Endothelial cell of umbilical vein (primary cell): ENCODE data around the gene NSMCE3. TPM values are rescaled to one million over a fixed set of nuclear protein-coding genes. Genes with fewer than 3 reads are reported as not detected.

Experiments used
- BruUV-seq: library from RNA; stranded (reverse); fragments of 400-500 nt; replicated peaks from 2 replicates; lab custom pipeline; 2021; lab: Mats Ljungman, UMichigan
- CTCF ChIA-PET: fragments of 300-600, 350-600 bp; sonication (Branson Sonifier 250); formaldehyde crosslinking; loops from one replicate; lab custom pipeline; 2021; ENCODE audit warnings: antibody characterized with exemption, inconsistent platforms; lab: Charles Lee
- POLR2A ChIA-PET: fragments of 300-600, 350-600 bp; sonication (Branson Sonifier 250); formaldehyde crosslinking; loops from one replicate; lab custom pipeline; 2021; ENCODE audit warnings: antibody characterized with exemption, inconsistent platforms; lab: Charles Lee
- DNase-seq: peaks from one replicate; pipeline ENCODE4 v3.0.0-alpha.2; 2011; ENCODE audit warnings: low read depth, low spot score
- FAIRE-seq: peaks from 2 replicates; lab custom pipeline; 2011; peaks lifted over from hg19 to GRCh38; lab: Jason Lieb, UNC
- H2AFZ ChIP-seq: 2 replicates; pipeline ENCODE4 v1.6.0; 2012; ENCODE audit warnings: low read depth, low read length, control low read depth, inconsistent platforms
- H3K27ac ChIP-seq: 2 replicates; pipeline ENCODE4 v1.5.1; 2011; ENCODE audit warnings: low read depth, mild to moderate bottlenecking, control low read depth, low read length, moderate library complexity; ENCODE audit not compliant: insufficient read depth
- H3K27me3 ChIP-seq, 2 experiments: 2 replicates each; pipeline versions ENCODE4 v1.6.0 to v1.6.1; 2011; ENCODE audit warnings: low read length in 2 of 2, mixed read lengths in 1 of 2; ENCODE audit not compliant: control insufficient read depth in 2 of 2, insufficient read depth in 2 of 2
- H3K36me3 ChIP-seq, 2 experiments: 2 replicates in 1 of 2; 3 replicates in 1 of 2; pipeline ENCODE4 v1.5.1; 2011; ENCODE audit warnings: low read length in 2 of 2, mild to moderate bottlenecking in 1 of 2, moderate library complexity in 1 of 2; ENCODE audit not compliant: control insufficient read depth in 2 of 2, insufficient read depth in 2 of 2; ENCODE audit errors: extremely low read depth in 1 of 2
- H3K4me1 ChIP-seq: 3 replicates; pipeline ENCODE4 v1.5.1; 2011; ENCODE audit warnings: mild to moderate bottlenecking, low read length; ENCODE audit not compliant: control insufficient read depth, insufficient read depth; ENCODE audit errors: extremely low read depth
- H3K4me2 ChIP-seq: 2 replicates; pipeline ENCODE4 v1.6.1; 2011; ENCODE audit warnings: low read length, control low read depth, mixed read lengths; ENCODE audit not compliant: insufficient read depth
- H3K4me3 ChIP-seq, 3 experiments: fragments of 200-600 bp in 1 of 3; sonication (generic), shearing (Covaris generic) in 1 of 3; replicated peaks in 1 of 3; 2 replicates each; pipeline ENCODE4 v1.5.1; 2011 to 2016; ENCODE audit warnings: control low read depth in 3 of 3, low read length in 3 of 3, mild to moderate bottlenecking in 2 of 3, inconsistent platforms in 1 of 3, low read depth in 1 of 3, moderate library complexity in 1 of 3; ENCODE audit not compliant: insufficient read depth in 1 of 3
- H3K79me2 ChIP-seq: 2 replicates; pipeline ENCODE4 v1.6.0; 2012; ENCODE audit warnings: low read length, inconsistent platforms; ENCODE audit not compliant: control insufficient read depth, insufficient read depth
- H3K9ac ChIP-seq: replicated peaks from 2 replicates; pipeline ENCODE3; 2011; ENCODE audit warnings: low read length, control low read depth; ENCODE audit not compliant: insufficient read depth; ENCODE audit errors: extremely low read depth
- H3K9me1 ChIP-seq: replicated peaks from 3 replicates; pipeline ENCODE4 v1.6.0; 2011; ENCODE audit warnings: mild to moderate bottlenecking, low read length; ENCODE audit not compliant: control insufficient read depth, insufficient read depth; ENCODE audit errors: extremely low read depth
- H3K9me3 ChIP-seq: replicated peaks from 2 replicates; pipeline ENCODE4 v1.5.1; 2012; ENCODE audit warnings: low read length, inconsistent platforms; ENCODE audit not compliant: control insufficient read depth, insufficient read depth
- H4K20me1 ChIP-seq: replicated peaks from 2 replicates; pipeline ENCODE3; 2011; ENCODE audit warnings: mild to moderate bottlenecking, low read length; ENCODE audit not compliant: control insufficient read depth, insufficient read depth; ENCODE audit errors: extremely low read depth
- CTCF ChIP-seq, 2 donors: IDR thresholded peaks; 1 replicate in 1 of 2; 2 replicates in 1 of 2; pipeline ENCODE4 v1.5.1; 2011; ENCODE audit warnings: low read length in 2 of 2, mild to moderate bottlenecking in 2 of 2, moderate library complexity in 2 of 2, control low read depth in 1 of 2, inconsistent platforms in 1 of 2, low read depth in 1 of 2; ENCODE audit not compliant: insufficient read depth in 1 of 2; ENCODE audit errors: extremely low read depth in 1 of 2
- EZH2 ChIP-seq: IDR thresholded peaks from 2 replicates; pipeline ENCODE4 v1.6.1; 2012; ENCODE audit warnings: borderline replicate concordance, low read depth, mild to moderate bottlenecking, moderate library complexity, low read length, inconsistent platforms; ENCODE audit not compliant: severe bottlenecking
- FOS ChIP-seq: IDR thresholded peaks from 2 replicates; pipeline ENCODE4 v1.6.1; 2011; ENCODE audit warnings: mild to moderate bottlenecking, low read length, moderate library complexity, borderline replicate concordance; ENCODE audit not compliant: insufficient read depth
- GATA2 ChIP-seq: IDR thresholded peaks from 2 replicates; pipeline ENCODE4 v1.7.0; 2011; ENCODE audit warnings: low read depth, mild to moderate bottlenecking, moderate library complexity, mixed read lengths, low read length; ENCODE audit not compliant: insufficient read length, insufficient read depth
- JUN ChIP-seq: IDR thresholded peaks from 2 replicates; pipeline ENCODE4 v1.6.1; 2011; ENCODE audit warnings: borderline replicate concordance, low read depth; ENCODE audit not compliant: insufficient read length, insufficient read depth
- MYC ChIP-seq: IDR thresholded peaks from one replicate; pipeline ENCODE4 v1.6.1; 2011; ENCODE audit warnings: mild to moderate bottlenecking, low read depth, low read length
- POLR2A ChIP-seq: IDR thresholded peaks from 2 replicates; pipeline ENCODE4 v1.6.1; 2012; ENCODE audit warnings: low read depth, mild to moderate bottlenecking, control low read depth, low read length
- POLR2AphosphoS5 ChIP-seq: IDR thresholded peaks from 2 replicates; pipeline ENCODE4 v1.6.1; 2012; ENCODE audit warnings: low read depth, mild to moderate bottlenecking, control low read depth, low read length, moderate library complexity; ENCODE audit not compliant: insufficient read depth
- dilution Hi-C: fragments of 300-500 bp; cut with MboI; formaldehyde crosslinking; loops from one replicate; pipeline ENCODE4 v1.15.0; 2019; ENCODE audit warnings: low sequenced_read_pairs; ENCODE audit not compliant: extremely low pct_ligation_motif_present
- intact Hi-C: fragments of 100-400 bp; cut with micrococcal nuclease; formaldehyde crosslinking; loops from one replicate; pipeline ENCODE4 v1.10.0; 2022
- polyA plus RNA-seq, 4 experiments: library from polyadenylated mRNA; depleted of rRNA in 3 of 4; stranded (reverse) in 3 of 4; unstranded in 1 of 4; fragments of >200 nt; gene quantifications; 2 replicates each; pipeline versions ENCODE4 v1.2.1 to v1.2.3, GENCODE V29; 2011 to 2012; ENCODE audit warnings: missing spikeins in 1 of 4
- total RNA-seq: library from RNA; stranded (reverse); gene quantifications from 2 replicates; pipeline ENCODE4 v1.2.3, GENCODE V29; 2021
- TF ChIP-seq, protein P1 (sequence below): IDR thresholded peaks from 2 replicates; pipeline ENCODE4 v1.6.1; 2011; ENCODE audit not compliant: insufficient read depth, insufficient read length

Gene NSMCE3
- total and polyA plus RNA-seq, 2 donors (not counting 3 experiments of a cell fraction or from before 2014, with no cell fraction given): 4.5 to 5.8 TPM

DNA sequence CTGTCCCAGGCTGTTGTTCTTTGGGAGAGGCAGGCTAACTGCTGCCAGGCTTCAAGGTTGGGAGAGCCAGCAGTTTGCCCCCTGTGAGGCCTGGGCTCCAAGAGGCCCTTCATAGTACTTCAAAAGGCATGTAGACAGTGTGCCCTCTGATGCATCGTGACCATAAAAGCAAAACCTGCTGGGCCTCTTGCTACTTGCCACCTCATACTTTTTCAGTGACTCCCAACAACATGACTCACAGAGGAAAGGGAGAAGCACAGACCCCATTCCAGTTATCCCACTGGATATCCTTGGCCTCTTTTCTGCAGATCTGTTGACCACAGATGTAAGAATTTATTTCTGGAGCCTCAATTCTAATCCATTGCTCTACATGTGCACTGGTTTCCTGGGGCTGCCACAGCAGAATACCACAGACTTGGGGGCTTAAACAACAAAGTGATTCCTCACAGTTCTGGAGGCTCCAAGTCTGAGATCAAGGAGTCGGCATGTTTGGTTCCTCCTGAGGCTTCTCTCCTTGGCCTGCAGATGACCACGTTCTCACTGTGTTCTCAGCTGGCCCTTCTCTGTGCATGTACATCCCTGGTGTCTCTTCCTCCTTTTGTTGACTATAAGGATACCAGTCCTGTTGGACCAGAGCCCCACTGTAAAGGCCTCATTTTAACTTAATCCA lies 8.9 kb upstream of the NSMCE3 start:
- Histone ChIP-seq H3K27me3 (peaks cover 0 to 10% of the 10 kb centered on the region in 2 experiments), H3K36me3 (no peaks in the 10 kb centered on the region), H3K4me3 (no peak overlapping the region), H3K9ac (no peak overlapping the region), H4K20me1 (no peaks in the 10 kb centered on the region), H2AFZ (no peak overlapping the region), H3K4me1 (no peaks in the 10 kb centered on the region), H3K9me3 (no peaks in the 10 kb centered on the region), H3K4me2 (no peak overlapping the region), H3K27ac (no peak overlapping the region), H3K79me2 (no peaks in the 10 kb centered on the region), H3K9me1 (no peaks in the 10 kb centered on the region)
- ChIA-PET POLR2A (no interaction called here), CTCF (no interaction called here)
- DNase-seq (no peak), FAIRE-seq (no peak)
- dilution Hi-C loops (no loop called here), intact Hi-C loops (no loop called here)
- TF ChIP-seq POLR2AphosphoS5: no peak
- TF ChIP-seq GATA2: no peak
- no peak for TF ChIP-seq CTCF (IDR thresholded peaks at IDR 0.05; ENCODE audit: extremely low read depth in 1 of 2, insufficient read depth in 1 of 2, low read depth in 1 of 2, low read length in 2 of 2)
- no peak for TF ChIP-seq MYC
- TF ChIP-seq JUN: no peak
- TF ChIP-seq EZH2: no peak
- no peak for TF ChIP-seq POLR2A
- no peak for TF ChIP-seq FOS
- TF ChIP-seq, protein P1, sequence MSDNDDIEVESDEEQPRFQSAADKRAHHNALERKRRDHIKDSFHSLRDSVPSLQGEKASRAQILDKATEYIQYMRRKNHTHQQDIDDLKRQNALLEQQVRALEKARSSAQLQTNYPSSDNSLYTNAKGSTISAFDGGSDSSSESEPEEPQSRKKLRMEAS: no peak
- no TSS peak for BruUV-seq
